ENCODE measurements around the gene LAMB2.

The LAMB2 gene

GRCh38 chr3:49122886-49123545 lies 9.8 kb downstream of the LAMB2 start:
- POLR2A ChIA-PET (ENCODE audit: low non-redundant PET) = no interaction called here
- no peak for TF ChIP-seq CTCF (conservative IDR thresholded peaks at IDR 0.05; ENCODE audit: low read depth)
- CTCF ChIA-PET = no interaction called here
- no peak for DNase-seq (ENCODE audit: low spot score)
- H3K27ac ChIP-seq = no peak overlapping the region; the same call in 1 of the 2 replicates

GRCh38 chr3:49122451-49122850 lies 10.4 kb downstream of the LAMB2 start:
- H3K27ac ChIP-seq = no peak overlapping the region; the same call in 1 of the 2 replicates
- CTCF ChIA-PET = no interaction called here
- no peak for DNase-seq (ENCODE audit: low spot score)
- no peak for TF ChIP-seq CTCF (conservative IDR thresholded peaks at IDR 0.05; ENCODE audit: low read depth)
- POLR2A ChIA-PET (ENCODE audit: low non-redundant PET) = no interaction called here

GRCh38 chr3:49122022-49122421 lies 10.8 kb downstream of the LAMB2 start:
- no peak for TF ChIP-seq CTCF (conservative IDR thresholded peaks at IDR 0.05; ENCODE audit: low read depth)
- ChIA-PET CTCF (no interaction called here), POLR2A (ENCODE audit: low non-redundant PET) (no interaction called here)
- no peak for DNase-seq (ENCODE audit: low spot score)
- H3K27ac ChIP-seq = peak overlapping the region; percentile 95

- CTCF ChIA-PET = interaction anchor here (0.6 to 0.7 kb wide), 2 partner anchors 22 to 33 kb away, joined by 4 read pairs; no protein-coding TSS in a partner anchor
- DNase-seq (ENCODE audit: low spot score) = no peak
- H3K27ac ChIP-seq = peak overlapping the region; percentile 95
- POLR2A ChIA-PET (ENCODE audit: low non-redundant PET) = no interaction called here
- TF ChIP-seq CTCF (conservative IDR thresholded peaks at IDR 0.05; ENCODE audit: low read depth) = no peak
Observed at GRCh38 chr3:49121132-49121736, 11.6 kb downstream of the LAMB2 start.

- ChIA-PET CTCF (interaction anchor here (0.7 kb wide), 1 partner anchor 33 kb away, joined by 4 read pairs; no protein-coding TSS in a partner anchor), POLR2A (ENCODE audit: low non-redundant PET) (interaction anchor here (0.8 kb wide), 1 partner anchor 27 kb away, joined by 3 read pairs; the partner anchor contains the start of gene QRICH1)
- peak; percentile 90 for DNase-seq (ENCODE audit: low spot score)
- TF ChIP-seq CTCF (conservative IDR thresholded peaks at IDR 0.05; ENCODE audit: low read depth) = no peak
- H3K27ac ChIP-seq = peak within 1 kb of the TSS; percentile 95
Observed at GRCh38 chr3:49120438-49121131, 12.3 kb downstream of the LAMB2 start, which contains the start of gene USP19. TSS of gene USP19 (minus strand) at chr3:49120823. CDS start at chr3:49119145, 1,678 bp downstream.

- no peak for DNase-seq (ENCODE audit: low spot score)
- peak overlapping the region; percentile 95 for H3K27ac ChIP-seq
- ChIA-PET POLR2A (ENCODE audit: low non-redundant PET) (interaction anchor here (0.8 kb wide), 1 partner anchor 26 kb away, joined by 3 read pairs; the partner anchor contains the start of gene QRICH1), CTCF (no interaction called here)
- no peak for TF ChIP-seq CTCF (conservative IDR thresholded peaks at IDR 0.05; ENCODE audit: low read depth)
Observed at GRCh38 chr3:49120096-49120437, 12.8 kb downstream of the LAMB2 start.

Data from RWPE1 (cell line).